Measurements from ENCODE around the gene CLK4.

The CLK4 gene

DNA sequence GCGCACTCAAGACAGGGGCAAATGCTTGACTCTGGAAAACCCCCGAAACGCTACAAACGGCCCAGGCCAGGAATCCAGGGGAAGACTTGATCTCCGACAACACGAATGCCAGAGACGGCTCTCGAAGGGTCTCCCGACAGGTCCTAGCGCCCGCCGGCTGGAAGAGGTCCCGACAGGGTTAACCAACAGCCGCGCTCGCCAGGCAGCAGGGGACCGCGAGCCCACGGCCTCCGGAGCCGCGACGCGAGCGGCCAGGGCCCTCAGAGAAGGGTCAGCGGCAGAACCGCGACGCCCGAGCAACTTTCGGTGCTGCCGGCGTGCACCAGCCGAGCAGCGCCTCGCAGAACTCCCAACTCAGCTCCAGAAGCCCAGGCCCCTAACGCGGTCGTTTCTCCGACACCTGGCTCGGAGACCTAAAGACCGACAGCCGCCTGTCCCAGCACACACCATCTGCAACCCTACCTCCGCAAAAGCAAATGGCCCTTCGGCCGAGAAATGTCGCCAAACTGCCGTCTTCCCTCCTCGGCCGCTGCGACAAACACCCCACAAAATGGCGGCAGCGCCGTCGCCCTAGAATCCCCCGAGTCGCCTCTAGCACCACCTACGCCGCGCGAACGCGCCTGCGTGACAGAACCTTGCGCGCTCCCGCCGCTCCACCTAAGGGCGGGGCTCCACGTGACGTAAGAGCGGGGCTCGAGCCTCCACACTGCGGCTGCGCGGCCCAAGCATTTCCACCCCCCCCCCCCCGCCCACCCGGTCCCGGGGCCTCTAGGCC lies at the start of gene CLK4:
CLK4 (minus strand) TSS at position 567 of the 775 bp plus-strand sequence. CDS start 3,634 bp downstream, outside the sequence.
- TF ChIP-seq CTCF (IDR thresholded peaks at IDR 0.05; ENCODE audit: low read depth, low read length) = no peak
- peak; percentile 90 for DNase-seq (ENCODE audit: extremely low read depth, low read depth)

DNA sequence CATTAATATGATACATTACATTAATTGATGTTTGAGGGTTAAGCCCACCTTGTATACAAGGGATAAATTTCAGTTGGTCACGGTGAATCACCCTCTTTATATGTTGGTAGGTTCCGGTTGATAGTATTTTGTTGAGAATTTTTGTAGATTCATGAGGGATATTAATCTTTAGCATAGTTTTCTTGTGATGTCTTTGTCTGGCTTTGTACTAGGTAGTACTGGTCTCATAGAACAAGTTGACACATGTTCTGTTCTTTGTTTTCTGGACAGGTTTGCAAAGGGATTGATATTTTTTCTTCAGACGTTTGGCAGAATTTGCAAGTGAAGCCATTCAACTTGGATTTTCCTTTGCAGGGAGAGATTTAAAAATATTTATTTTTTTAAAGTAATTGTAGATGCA lies 49.1 kb upstream of the CLK4 start:
- no peak for TF ChIP-seq CTCF (IDR thresholded peaks at IDR 0.05; ENCODE audit: low read depth, low read length)
- DNase-seq (ENCODE audit: extremely low read depth, low read depth) = no peak

DNA sequence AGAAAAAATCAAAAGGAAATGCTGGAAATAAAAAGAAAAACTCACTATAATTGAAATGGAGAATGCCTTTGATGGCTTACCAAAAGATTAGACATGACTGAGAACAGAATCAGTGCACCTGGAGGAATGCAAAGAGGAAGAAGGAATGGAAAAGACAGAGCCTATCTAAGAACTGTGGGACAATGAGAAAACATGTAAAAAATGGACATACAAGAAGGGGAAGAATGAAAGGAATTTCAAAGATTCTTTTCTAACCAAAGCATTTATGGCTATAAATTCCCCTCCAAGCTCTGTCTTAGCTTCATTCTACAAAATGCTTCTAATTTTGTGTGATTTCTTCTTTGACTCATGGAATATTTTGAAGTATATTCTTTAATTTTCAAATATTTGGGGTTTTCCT lies 47.5 kb upstream of the CLK4 start:
- no peak for TF ChIP-seq CTCF (IDR thresholded peaks at IDR 0.05; ENCODE audit: low read depth, low read length)
- DNase-seq (ENCODE audit: extremely low read depth, low read depth) = no peak

- no peak for TF ChIP-seq CTCF (IDR thresholded peaks at IDR 0.05; ENCODE audit: low read depth, low read length)
- no peak for DNase-seq (ENCODE audit: extremely low read depth, low read depth)
These were observed 47.0 kb upstream of the CLK4 start for GRCh38 chr5:178673801-178674295.

GRCh38 chr5:178672630-178673029 lies 45.8 kb upstream of the CLK4 start:
- no peak for TF ChIP-seq CTCF (IDR thresholded peaks at IDR 0.05; ENCODE audit: low read depth, low read length)
- no peak for DNase-seq (ENCODE audit: extremely low read depth, low read depth)

GRCh38 chr5:178671602-178672144 lies 44.8 kb upstream of the CLK4 start:
- DNase-seq (ENCODE audit: extremely low read depth, low read depth) = no peak
- TF ChIP-seq CTCF (IDR thresholded peaks at IDR 0.05; ENCODE audit: low read depth, low read length) = no peak

DNA sequence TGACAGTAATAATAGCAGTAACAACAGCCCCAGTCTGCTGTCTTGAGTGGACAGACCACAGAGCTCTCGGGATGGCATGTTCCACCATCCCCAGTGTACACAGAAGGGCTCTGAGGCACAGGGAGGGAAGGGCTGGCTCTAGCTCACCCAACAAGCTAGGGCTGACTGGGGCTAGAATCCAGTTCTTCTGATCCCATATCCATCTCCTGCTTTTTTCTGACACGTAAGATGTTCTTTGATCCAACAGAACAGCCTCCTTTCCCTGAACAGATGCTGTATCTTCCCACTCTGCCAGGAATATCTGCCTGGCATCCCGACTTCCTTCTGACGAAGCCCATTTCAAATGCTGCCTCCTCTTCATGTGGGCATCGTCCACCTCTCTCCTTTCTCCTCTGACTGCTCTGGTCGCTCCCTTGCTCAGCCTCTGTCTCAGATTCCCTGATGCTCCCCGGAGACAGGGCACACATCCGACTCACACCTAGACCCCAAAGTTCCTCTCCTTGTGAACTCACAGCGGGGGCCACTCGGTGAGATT lies 43.6 kb upstream of the CLK4 start:
- no peak for TF ChIP-seq CTCF (IDR thresholded peaks at IDR 0.05; ENCODE audit: low read depth, low read length)
- DNase-seq (ENCODE audit: extremely low read depth, low read depth) = no peak

Measured in AG09319 (cell line).